ENCODE measurements around the gene P2RX2. TPM values are rescaled to one million over a fixed set of nuclear protein-coding genes. Genes with fewer than 3 reads are reported as not detected.

The P2RX2 gene
- total RNA-seq, 4 donors from 2014 or later: 0.47 to 3.9 (median 3.3) TPM

DNA sequence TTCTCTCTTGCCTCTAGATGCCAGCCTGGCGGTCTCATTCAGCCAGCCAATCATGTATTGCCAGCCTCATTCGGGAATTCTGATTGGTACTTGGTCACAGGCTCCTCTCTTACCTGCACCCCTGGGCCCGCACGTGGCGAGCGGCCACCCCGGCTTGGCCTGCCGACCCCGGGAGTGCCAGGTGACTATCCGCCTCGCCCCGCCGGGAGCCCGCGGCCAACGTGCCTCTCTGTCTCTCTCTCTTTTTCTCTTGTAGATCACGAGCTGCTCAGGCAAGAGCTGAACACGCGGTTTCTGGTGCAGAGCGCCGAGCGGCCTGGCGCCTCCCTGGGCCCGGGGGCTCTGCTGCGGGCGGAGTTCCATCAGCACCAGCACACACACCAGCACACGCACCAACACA lies 47.5 kb upstream of the P2RX2 start:
- H3K27me3 ChIP-seq: no peaks in the 10 kb centered on the region
- no peak overlapping the region for H3K4me3 ChIP-seq
- ATAC-seq: no peak
- H3K9me3 ChIP-seq: no peaks in the 10 kb centered on the region
- no peaks in the 10 kb centered on the region for H3K4me1 ChIP-seq
- TF ChIP-seq POLR2AphosphoS5 (IDR thresholded peaks at IDR 0.05): no peak
- no peak for TF ChIP-seq EP300 (IDR thresholded peaks at IDR 0.05)
- TF ChIP-seq POLR2A (IDR thresholded peaks at IDR 0.05): no peak
- TF ChIP-seq, protein P1, sequence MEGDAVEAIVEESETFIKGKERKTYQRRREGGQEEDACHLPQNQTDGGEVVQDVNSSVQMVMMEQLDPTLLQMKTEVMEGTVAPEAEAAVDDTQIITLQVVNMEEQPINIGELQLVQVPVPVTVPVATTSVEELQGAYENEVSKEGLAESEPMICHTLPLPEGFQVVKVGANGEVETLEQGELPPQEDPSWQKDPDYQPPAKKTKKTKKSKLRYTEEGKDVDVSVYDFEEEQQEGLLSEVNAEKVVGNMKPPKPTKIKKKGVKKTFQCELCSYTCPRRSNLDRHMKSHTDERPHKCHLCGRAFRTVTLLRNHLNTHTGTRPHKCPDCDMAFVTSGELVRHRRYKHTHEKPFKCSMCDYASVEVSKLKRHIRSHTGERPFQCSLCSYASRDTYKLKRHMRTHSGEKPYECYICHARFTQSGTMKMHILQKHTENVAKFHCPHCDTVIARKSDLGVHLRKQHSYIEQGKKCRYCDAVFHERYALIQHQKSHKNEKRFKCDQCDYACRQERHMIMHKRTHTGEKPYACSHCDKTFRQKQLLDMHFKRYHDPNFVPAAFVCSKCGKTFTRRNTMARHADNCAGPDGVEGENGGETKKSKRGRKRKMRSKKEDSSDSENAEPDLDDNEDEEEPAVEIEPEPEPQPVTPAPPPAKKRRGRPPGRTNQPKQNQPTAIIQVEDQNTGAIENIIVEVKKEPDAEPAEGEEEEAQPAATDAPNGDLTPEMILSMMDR (IDR thresholded peaks at IDR 0.05): no peak
- peaks cover 0 to 97% of the 10 kb centered on the region in 2 donors for H3K36me3 ChIP-seq
- WGBS, 2 donors (ENCODE audit: low coverage in 1 of 2): 40% methylated on average over 1 of the region's 27 CpGs; no CpG with 5 or more reads in 1 of the 2 donors
- H3K27ac ChIP-seq: no peak overlapping the region

DNA sequence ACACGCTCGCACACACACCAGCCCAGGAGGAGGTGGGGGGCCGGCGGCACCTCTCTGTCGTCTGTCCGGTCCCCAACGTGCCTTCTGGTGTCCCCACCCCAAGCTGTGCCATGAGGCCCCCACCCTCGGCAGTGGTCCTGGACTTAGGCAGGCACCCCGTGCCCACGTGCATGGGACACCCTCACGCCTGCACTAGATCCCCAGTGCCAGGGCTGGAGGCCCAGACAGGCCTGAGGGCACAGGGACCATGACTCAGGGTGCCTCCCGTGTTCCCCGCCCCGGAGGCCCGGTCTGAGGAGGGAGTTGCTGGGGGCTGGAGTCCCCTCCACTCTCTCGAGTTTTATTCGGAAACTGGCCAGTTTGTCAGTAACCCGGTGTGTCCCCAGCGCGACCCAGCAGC lies 47.0 kb upstream of the P2RX2 start:
- Histone ChIP-seq H3K27me3 (no peaks in the 10 kb centered on the region), H3K4me1 (no peaks in the 10 kb centered on the region), H3K36me3 (peaks cover 0 to 99% of the 10 kb centered on the region in 2 donors), H3K27ac (no peak overlapping the region), H3K4me3 (no peak overlapping the region), H3K9me3 (no peaks in the 10 kb centered on the region)
- TF ChIP-seq, protein P1 (IDR thresholded peaks at IDR 0.05): no peak
- TF ChIP-seq POLR2A (IDR thresholded peaks at IDR 0.05): no peak
- no peak for TF ChIP-seq EP300 (IDR thresholded peaks at IDR 0.05)
- no peak for TF ChIP-seq POLR2AphosphoS5 (IDR thresholded peaks at IDR 0.05)
- WGBS, 2 donors (ENCODE audit: low coverage in 1 of 2): no CpG with 5 or more reads among the region's 20 CpGs
- no peak for ATAC-seq

DNA sequence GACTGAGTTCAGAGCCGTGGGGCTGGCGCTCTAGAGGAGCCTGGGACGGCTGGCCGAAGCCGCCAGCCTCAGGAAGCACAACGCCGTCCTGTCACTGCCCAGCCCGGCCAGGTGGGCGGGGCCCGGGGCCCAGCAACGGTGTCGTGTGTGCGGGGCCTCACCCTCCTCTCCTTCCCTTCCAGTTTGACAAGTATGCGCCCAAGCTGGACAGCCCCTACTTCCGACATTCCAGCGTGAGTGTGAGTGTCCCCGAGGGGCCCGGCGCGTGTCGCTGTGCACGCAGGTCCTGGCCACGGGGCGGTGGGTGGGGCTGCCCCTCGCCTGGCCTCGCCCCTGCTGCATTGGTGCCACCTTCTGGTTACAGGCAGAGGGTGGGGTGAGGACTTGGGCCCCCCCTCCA lies 46.5 kb upstream of the P2RX2 start:
- Histone ChIP-seq H3K36me3 (peaks cover 0 to 99% of the 10 kb centered on the region in 2 donors), H3K27me3 (no peaks in the 10 kb centered on the region), H3K9me3 (no peaks in the 10 kb centered on the region), H3K27ac (no peak overlapping the region), H3K4me3 (no peak overlapping the region), H3K4me1 (no peaks in the 10 kb centered on the region)
- ATAC-seq: no peak
- WGBS, 2 donors (ENCODE audit: low coverage in 1 of 2): no CpG with 5 or more reads among the region's 26 CpGs
- TF ChIP-seq EP300 (IDR thresholded peaks at IDR 0.05) (no peak), POLR2AphosphoS5 (IDR thresholded peaks at IDR 0.05) (no peak), POLR2A (IDR thresholded peaks at IDR 0.05) (no peak)
- TF ChIP-seq, protein P1 (IDR thresholded peaks at IDR 0.05): no peak

DNA sequence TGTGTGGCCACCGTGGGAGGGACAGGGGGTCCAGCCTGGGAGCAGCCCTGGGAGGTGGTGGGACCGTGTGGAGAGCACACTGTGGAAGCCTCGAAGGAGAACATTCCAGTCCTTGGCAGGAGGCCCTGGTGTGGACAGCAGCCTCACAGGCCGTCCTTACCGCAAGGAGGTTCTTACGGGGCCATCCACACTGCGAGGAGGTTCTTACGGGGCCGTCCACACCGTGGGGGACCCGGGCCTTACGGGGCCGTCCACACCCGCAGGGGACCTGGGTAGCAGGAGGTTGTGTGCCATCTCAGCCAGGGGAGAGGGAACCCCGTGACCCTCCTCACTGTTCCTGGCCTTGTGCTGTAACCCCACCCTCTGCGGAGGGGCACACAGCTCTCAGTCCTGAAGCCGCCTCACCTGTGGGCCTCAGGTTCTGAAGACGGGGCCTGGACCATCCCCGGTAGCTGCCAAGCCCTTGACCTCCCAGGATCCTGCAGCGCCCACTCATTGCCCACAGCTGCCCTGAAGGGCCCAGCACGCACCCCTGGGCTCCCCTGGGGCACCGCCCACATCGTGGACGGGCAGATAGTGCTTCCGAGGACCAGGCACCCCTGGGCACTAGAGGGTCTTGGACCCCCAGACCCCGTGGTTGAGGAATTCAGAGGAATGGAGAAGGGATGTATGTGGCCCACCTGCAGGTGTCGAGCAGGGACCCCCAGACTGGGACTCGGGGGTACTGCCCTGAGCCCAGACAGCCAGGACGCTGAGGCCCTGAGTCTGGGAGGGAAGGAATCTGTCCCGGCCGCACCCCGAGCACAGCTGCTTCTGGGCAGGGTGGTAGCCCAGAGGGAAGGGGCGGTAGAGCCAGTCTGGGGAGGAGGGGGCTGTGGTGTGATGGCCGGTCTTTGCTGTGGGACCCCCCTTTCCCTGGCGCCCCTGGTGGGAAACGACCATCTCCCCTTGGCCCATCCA lies 45.5 kb upstream of the P2RX2 start:
- WGBS, 2 donors (ENCODE audit: low coverage in 1 of 2): 86 to 98% methylated on average over 7 to 12 of the region's 36 CpGs
- TF ChIP-seq POLR2AphosphoS5 (IDR thresholded peaks at IDR 0.05): no peak
- TF ChIP-seq EP300 (IDR thresholded peaks at IDR 0.05): no peak
- TF ChIP-seq POLR2A (IDR thresholded peaks at IDR 0.05): no peak
- TF ChIP-seq, protein P1 (IDR thresholded peaks at IDR 0.05): no peak
- no peak for ATAC-seq

More for the DNA sequence above, 45.5 kb upstream of the P2RX2 start:
- no peak overlapping the region for H3K27ac ChIP-seq
- H3K27me3 ChIP-seq: no peaks in the 10 kb centered on the region
- H3K9me3 ChIP-seq: no peaks in the 10 kb centered on the region
- no peaks in the 10 kb centered on the region for H3K4me1 ChIP-seq
- H3K36me3 ChIP-seq: peaks cover 0 to 99% of the 10 kb centered on the region in 2 donors
- H3K4me3 ChIP-seq: no peak overlapping the region
